Activated T-helper 2 cell treated with anti-CD3 and anti-CD28 coated beads, Interferon-gamma antibody, Interleukin-2, Interleukin-4, amounts not matched to agents 10 μg/mL and 5 μg/mL and 100 μg/mL, durations not matched to agents 14 hours and 24 hours and 36 hours (primary cell): ENCODE data around the gene KRTAP10-4. TPM values are rescaled to one million over a fixed set of nuclear protein-coding genes. Genes with fewer than 3 reads are reported as not detected.
"Not testable (repeated sequence)": the region's sequence is repeated elsewhere in the genome, so short reads cannot be mapped to it uniquely, and the experiment has no call there.

ENCODE experiments used
- DNase-seq: peaks from one replicate; pipeline ENCODE4 v3.0.0; 2021; ENCODE audit warnings: low spot score
- H3K27ac Mint-ChIP-seq: one replicate; pipeline ENCODE4 v1.8.0; 2021; ENCODE audit warnings: mixed read lengths
- H3K27me3 Mint-ChIP-seq: one replicate; pipeline ENCODE4 v1.8.0; 2021; ENCODE audit warnings: low read depth, mixed read lengths
- H3K36me3 Mint-ChIP-seq: one replicate; pipeline ENCODE4 v1.8.0; 2021; ENCODE audit warnings: low read depth, mixed read lengths
- H3K4me1 Mint-ChIP-seq: one replicate; pipeline ENCODE4 v1.8.0; 2021; ENCODE audit warnings: low read depth, mixed read lengths
- H3K4me3 Mint-ChIP-seq: one replicate; pipeline ENCODE4 v1.8.0; 2021; ENCODE audit warnings: low read depth, mild to moderate bottlenecking, moderate library complexity, mixed read lengths
- H3K9me3 Mint-ChIP-seq: one replicate; pipeline ENCODE4 v1.8.0; 2021; ENCODE audit warnings: mixed read lengths
- intact Hi-C: fragments of 100-400 bp; cut with micrococcal nuclease; formaldehyde crosslinking; loops from one replicate; pipeline ENCODE4 v1.15.1; 2023
- total RNA-seq: library from RNA; stranded (reverse); gene quantifications from 2 replicates; pipeline ENCODE4 v1.2.3, GENCODE V29; 2022

Gene KRTAP10-4
- total RNA-seq, 1 donor from 2014 or later: not detected

DNA sequence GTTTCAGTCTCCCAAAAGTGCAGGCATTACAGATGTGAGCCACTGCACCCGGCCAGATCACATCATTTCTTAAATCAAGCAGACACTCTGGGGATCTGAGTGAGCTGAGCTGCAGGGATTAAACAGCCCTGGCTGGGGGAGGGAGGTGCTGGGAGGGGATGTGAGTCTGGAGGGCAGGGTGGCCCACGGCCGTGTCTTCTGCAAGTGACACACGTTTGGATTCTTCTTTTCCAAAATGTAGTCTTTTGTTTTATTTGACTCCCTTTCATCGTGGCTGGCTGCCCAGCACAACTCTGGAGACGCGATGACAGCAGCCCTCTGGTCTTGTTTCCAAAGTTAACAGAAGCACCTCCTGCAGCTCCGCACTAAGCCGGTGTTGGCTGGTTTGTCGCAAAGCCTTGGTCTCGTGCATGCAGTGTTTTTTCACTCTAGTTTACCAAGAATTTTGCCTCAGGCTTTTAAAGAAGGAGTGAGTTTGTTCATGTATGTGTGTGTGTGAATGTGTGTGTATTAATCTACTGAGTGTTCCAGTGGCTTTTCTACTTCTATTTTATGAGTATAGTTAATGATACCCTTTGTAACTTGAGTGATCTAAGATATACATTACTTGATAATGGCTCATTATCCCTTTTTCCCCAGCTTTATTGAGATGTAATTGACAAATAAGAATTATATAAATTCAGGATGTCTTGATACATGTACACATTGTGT is 9.7 kb downstream of the KRTAP10-4 start:
- Mint-ChIP-seq H3K9me3 (peaks cover 28% of the 10 kb centered on the region), H3K36me3 (no peaks in the 10 kb centered on the region), H3K27ac (no peak overlapping the region), H3K4me3 (no peak overlapping the region), H3K27me3 (peaks cover 17% of the 10 kb centered on the region), H3K4me1 (peaks cover 6% of the 10 kb centered on the region)
- DNase-seq: no peak
- intact Hi-C loops: no loop called here

- Mint-ChIP-seq H3K4me1 (peaks cover 6% of the 10 kb centered on the region), H3K27ac (no peak overlapping the region), H3K9me3 (peaks cover 25% of the 10 kb centered on the region), H3K4me3 (no peak overlapping the region), H3K27me3 (peaks cover 17% of the 10 kb centered on the region), H3K36me3 (no peaks in the 10 kb centered on the region)
- intact Hi-C loops: no loop called here
- DNase-seq: no peak
Observed at GRCh38 chr21:44583800-44584147, 10.2 kb downstream of the KRTAP10-4 start.

DNA sequence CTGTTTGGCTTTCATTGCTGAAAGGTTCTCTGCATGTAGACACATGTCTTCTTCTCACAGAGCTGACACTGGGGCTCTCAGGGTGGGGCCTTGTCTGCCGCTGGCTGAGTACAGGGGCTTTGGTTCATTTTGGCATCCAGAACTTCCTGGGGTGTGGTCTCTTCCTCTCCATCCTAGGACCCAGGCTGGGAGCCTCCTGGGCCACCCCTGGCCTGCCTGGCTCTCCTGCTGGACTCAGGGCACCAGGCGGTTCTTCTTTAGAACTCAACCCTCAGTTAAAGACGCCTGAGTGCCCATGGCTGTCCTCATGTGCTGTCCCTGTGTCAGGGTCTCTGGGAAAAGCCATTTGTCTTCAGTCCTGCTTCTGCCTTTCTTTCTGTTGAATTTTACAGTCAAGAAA is 12.4 kb downstream of the KRTAP10-4 start:
- Mint-ChIP-seq H3K4me3 (no peak overlapping the region), H3K27ac (no peak overlapping the region), H3K27me3 (peaks cover 17% of the 10 kb centered on the region), H3K36me3 (no peaks in the 10 kb centered on the region), H3K4me1 (peaks cover 6% of the 10 kb centered on the region), H3K9me3 (peaks cover 16% of the 10 kb centered on the region)
- DNase-seq: no peak
- intact Hi-C loops: no loop called here

DNA sequence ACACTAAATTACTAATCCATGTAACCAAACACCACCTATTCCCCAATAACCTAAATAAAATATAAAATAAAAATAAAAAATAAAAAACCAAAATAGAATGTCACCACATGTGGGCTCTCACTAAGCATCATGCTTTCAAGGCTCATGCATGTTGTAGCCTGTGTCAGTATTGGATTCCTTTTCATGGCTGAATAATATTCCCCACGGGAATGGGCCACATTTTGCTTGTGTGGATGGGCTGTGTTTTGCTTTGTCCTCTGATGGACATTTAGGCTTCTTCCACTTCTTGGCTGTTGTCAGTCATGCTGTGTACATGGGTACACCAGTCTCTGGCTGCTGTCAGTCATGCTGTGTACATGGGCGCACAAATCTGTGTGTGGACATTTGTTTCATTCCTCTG is 15.6 kb downstream of the KRTAP10-4 start:
- peaks cover 2% of the 10 kb centered on the region for H3K4me1 Mint-ChIP-seq
- no peak overlapping the region for H3K4me3 Mint-ChIP-seq
- H3K9me3 Mint-ChIP-seq: no peaks in the 10 kb centered on the region
- no peak for DNase-seq
- intact Hi-C loops: no loop called here
- no peak overlapping the region for H3K27ac Mint-ChIP-seq
- H3K36me3 Mint-ChIP-seq: no peaks in the 10 kb centered on the region
- peaks cover 17% of the 10 kb centered on the region for H3K27me3 Mint-ChIP-seq

DNA sequence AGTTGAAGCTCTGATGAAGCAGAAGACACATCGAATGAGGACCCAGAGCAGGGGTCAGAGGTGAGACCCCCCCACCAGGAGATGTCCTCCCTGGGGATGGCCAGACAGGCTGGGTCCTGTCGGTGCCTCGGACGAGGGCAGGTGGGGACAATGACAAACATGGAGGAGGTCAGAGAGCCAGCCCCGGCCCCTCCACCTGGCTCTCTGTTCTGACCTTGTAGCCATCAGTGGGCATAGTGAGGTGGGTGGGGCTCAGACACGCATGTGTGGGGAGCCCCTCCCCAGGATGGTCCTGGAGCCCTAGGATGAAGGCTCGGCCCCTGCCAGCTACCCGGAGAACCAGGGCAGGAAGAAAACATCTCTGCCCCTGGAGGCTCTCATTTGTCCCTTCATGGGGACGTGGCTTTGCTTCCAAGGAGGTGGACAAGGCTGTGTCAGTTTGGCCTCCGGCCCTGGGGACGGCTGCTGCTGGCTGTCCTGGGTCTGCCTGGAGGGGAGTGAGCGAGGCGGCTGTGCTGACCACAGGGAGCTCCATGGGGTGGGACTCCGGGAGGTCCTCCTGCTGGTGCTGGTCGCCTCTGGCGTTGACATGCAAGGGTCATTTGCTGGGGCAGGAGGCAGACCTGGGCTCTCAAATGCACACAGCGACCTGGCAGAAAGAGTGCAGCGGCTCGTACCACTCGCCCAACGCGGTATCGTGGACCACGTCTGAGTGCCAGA is 16.2 kb downstream of the KRTAP10-4 start:
- no peaks in the 10 kb centered on the region for H3K9me3 Mint-ChIP-seq
- no peaks in the 10 kb centered on the region for H3K4me1 Mint-ChIP-seq
- no peak overlapping the region for H3K4me3 Mint-ChIP-seq
- H3K27me3 Mint-ChIP-seq: peaks cover 16% of the 10 kb centered on the region
- no peak for DNase-seq
- no peaks in the 10 kb centered on the region for H3K36me3 Mint-ChIP-seq
- no peak overlapping the region for H3K27ac Mint-ChIP-seq
- intact Hi-C loops: no loop called here

DNA sequence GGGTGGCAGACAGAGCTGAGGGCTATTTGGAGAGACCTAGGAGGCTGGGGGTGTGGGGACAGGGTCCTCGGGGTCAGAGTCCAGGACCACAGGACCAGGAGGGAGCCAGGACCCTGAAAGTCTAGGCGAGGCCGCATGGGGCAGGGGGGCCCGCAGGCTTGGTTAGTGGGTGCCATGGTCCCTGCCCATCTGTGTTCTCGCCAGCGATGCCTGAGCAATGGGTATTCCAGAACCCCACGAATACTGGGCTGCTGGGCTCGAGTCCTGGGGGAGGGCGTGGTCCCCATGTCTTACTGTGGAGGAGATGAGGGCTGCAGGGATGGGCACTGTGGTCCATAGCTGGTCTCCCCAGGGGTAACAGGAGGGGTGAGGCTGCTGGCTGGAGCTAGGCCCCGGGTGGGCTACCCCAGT is 16.8 kb downstream of the KRTAP10-4 start:
- intact Hi-C loops: no loop called here
- no peaks in the 10 kb centered on the region for H3K4me1 Mint-ChIP-seq
- no peaks in the 10 kb centered on the region for H3K36me3 Mint-ChIP-seq
- H3K4me3 Mint-ChIP-seq: no peak overlapping the region
- DNase-seq: no peak
- H3K27me3 Mint-ChIP-seq: peaks cover 14% of the 10 kb centered on the region
- H3K27ac Mint-ChIP-seq: no peak overlapping the region
- H3K9me3 Mint-ChIP-seq: no peaks in the 10 kb centered on the region

- not testable (repeated sequence) for H3K27me3 Mint-ChIP-seq
Observed at GRCh38 chr21:44590897-44591800, 17.6 kb downstream of the KRTAP10-4 start.

DNA sequence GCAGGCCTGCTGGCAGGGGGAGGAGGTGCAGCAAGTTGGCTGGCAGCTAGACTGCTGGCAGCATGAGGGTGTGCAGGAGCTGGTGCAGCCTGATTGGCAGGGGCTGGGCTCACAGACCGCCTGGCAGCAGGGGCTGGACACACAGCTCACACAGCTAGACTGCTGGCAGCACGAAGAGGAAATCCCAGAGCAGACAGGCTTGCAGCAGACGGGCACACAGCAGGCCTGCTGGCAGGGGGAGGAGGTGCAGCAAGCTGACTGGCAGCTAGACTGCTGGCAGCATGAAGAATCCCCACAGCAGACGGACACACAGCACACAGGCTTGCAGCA is 18.2 kb downstream of the KRTAP10-4 start:
- not testable (repeated sequence) for DNase-seq, H3K4me3 Mint-ChIP-seq

More at GRCh38 chr21:44590897-44591800, 17.6 kb downstream of the KRTAP10-4 start:
- H3K36me3 Mint-ChIP-seq, H3K4me1 Mint-ChIP-seq, H3K4me3 Mint-ChIP-seq, H3K9me3 Mint-ChIP-seq, intact Hi-C loops, DNase-seq, H3K27ac Mint-ChIP-seq: not testable (repeated sequence)

GRCh38 chr21:44592446-44593311 is 19.1 kb downstream of the KRTAP10-4 start, which contains the start of gene KRTAP10-6:
Gene KRTAP10-6, minus strand, starts transcription at chr21:44592505. Its CDS starts 21 bp downstream, at chr21:44592484.
- Mint-ChIP-seq H3K4me1 (no peaks in the 10 kb centered on the region), H3K9me3 (no peaks in the 10 kb centered on the region), H3K4me3 (no peak within 1 kb of the TSS), H3K27me3 (peaks cover 5% of the 10 kb centered on the region), H3K27ac (no peak within 1 kb of the TSS), H3K36me3 (no peaks in the 10 kb centered on the region)
- no peak for DNase-seq
- intact Hi-C loops: no loop called here

More for the DNA sequence above, 18.2 kb downstream of the KRTAP10-4 start:
- H3K36me3 Mint-ChIP-seq, H3K4me1 Mint-ChIP-seq, H3K27me3 Mint-ChIP-seq, intact Hi-C loops, H3K27ac Mint-ChIP-seq, H3K9me3 Mint-ChIP-seq: not testable (repeated sequence)

GRCh38 chr21:44593598-44594405 is 20.3 kb downstream of the KRTAP10-4 start:
- intact Hi-C loops: no loop called here
- no peak overlapping the region for H3K4me3 Mint-ChIP-seq
- no peaks in the 10 kb centered on the region for H3K9me3 Mint-ChIP-seq

DNA sequence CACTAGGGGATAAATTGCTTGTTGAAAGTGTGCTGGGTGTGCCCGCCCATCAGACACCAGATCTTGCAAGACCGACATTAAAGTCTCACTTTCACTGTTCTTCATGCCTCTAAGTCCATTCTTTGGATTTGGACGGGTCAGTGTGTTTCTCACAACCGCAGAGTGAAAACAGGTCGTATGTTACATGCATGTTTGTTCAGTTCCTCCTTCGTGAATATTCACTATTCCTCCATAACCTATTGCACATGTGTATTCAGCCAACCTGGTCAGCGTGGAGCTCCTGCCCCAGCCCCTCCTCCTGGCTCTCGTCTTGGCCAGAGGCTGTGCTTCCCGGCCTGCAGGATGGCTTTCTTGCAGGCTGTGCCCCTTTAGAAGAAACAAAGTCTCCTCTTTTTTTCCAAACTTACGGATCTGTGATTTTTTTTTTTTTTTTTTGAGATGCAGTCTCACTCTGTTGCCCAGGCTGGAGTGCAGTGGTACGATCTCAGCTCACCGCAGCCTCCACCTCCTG is 20.9 kb downstream of the KRTAP10-4 start:
- Mint-ChIP-seq H3K4me1 (no peaks in the 10 kb centered on the region), H3K9me3 (no peaks in the 10 kb centered on the region), H3K36me3 (no peaks in the 10 kb centered on the region), H3K27ac (no peak overlapping the region), H3K4me3 (no peak overlapping the region), H3K27me3 (peaks cover 2% of the 10 kb centered on the region)
- intact Hi-C loops: no loop called here
- no peak for DNase-seq

More at GRCh38 chr21:44593598-44594405, 20.3 kb downstream of the KRTAP10-4 start:
- no peak for DNase-seq
- Mint-ChIP-seq H3K27ac (no peak overlapping the region), H3K27me3 (peaks cover 2% of the 10 kb centered on the region), H3K4me1 (no peaks in the 10 kb centered on the region), H3K36me3 (no peaks in the 10 kb centered on the region)
